ENCODE measurements around the gene GSG1L2. TPM values are rescaled to one million over a fixed set of nuclear protein-coding genes. Genes with fewer than 3 reads are reported as not detected.

Gene GSG1L2
- total RNA-seq = not detected in 2 replicates

GRCh38 chr17:9821921-9822320, at the start of gene GSG1L2:
Gene GSG1L2 (minus strand): TSS chr17:9822079. CDS start chr17:9822071, 8 bp downstream.

GRCh38 chr17:9825641-9826150, 3.8 kb upstream of the GSG1L2 start, which contains the start of gene GLP2R:
Gene GLP2R (plus strand): TSS chr17:9825924. CDS start chr17:9826064, 140 bp downstream.

GRCh38 chr17:9790889-9791876, 30.7 kb downstream of the GSG1L2 start, which contains the start of gene DHRS7C:
Gene DHRS7C (minus strand): TSS chr17:9791592. CDS start chr17:9791284, 308 bp downstream.

Other genes starting within 250 kb of the GSG1L2 start
- 67.5 and 74.6 TPM in 2 replicates for gene STX8, start 246.3 kb downstream of the GSG1L2 start, total RNA-seq
- under 0.01 TPM in 1 of 2 replicates, not detected in the other for gene CFAP52, start 245.4 kb downstream of the GSG1L2 start, total RNA-seq
- 0.79 and 2.3 TPM in 2 replicates for gene USP43, start 176.6 kb downstream of the GSG1L2 start, total RNA-seq
- not detected in 2 replicates for gene DHRS7C, start 30.5 kb downstream of the GSG1L2 start, total RNA-seq
- gene GLP2R, start 3.8 kb upstream of the GSG1L2 start, total RNA-seq = not detected in 2 replicates
- gene RCVRN, start 83.2 kb upstream of the GSG1L2 start, total RNA-seq = not detected in 2 replicates

All from placental epithelial cell (primary cell).